ENCODE data around the gene PCDHA8.
"Not testable (repeated sequence)": the region's sequence is repeated elsewhere in the genome, so short reads cannot be mapped to it uniquely, and the experiment has no call there.

Gene PCDHA8

GRCh38 chr5:140870221-140871201 lies 29.5 kb downstream of the PCDHA8 start:
- no peak for DNase-seq

- no peak for DNase-seq
Measured at GRCh38 chr5:140875085-140876065, 34.4 kb downstream of the PCDHA8 start, which contains the start of gene PCDHA12. Gene PCDHA12, plus strand, starts transcription at chr5:140875308. Its CDS starts 165 bp downstream, at chr5:140875473.

DNA sequence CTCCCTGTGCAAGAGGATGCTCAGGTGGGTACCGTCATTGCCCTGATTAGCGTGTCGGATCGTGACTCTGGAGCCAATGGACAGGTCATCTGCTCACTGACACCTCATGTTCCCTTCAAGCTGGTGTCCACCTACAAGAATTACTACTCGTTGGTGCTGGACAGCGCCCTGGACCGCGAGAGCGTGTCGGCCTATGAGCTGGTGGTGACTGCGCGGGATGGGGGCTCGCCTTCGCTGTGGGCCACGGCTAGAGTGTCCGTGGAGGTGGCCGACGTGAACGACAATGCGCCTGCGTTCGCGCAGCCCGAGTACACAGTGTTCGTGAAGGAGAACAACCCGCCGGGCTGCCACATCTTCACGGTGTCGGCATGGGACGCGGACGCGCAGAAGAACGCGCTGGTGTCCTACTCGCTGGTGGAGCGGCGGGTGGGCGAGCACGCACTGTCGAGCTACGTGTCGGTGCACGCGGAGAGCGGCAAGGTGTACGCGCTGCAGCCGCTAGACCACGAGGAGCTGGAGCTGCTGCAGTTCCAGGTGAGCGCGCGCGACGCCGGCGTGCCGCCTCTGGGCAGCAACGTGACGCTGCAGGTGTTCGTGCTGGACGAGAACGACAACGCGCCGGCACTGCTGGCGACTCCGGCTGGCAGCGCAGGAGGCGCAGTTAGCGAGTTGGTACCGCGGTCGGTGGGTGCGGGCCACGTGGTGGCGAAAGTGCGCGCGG lies 35.7 kb downstream of the PCDHA8 start:
- DNase-seq = not testable (repeated sequence)

- DNase-seq = no peak
Measured at GRCh38 chr5:140877262-140877581, 36.2 kb downstream of the PCDHA8 start.

GRCh38 chr5:140881889-140882590 lies 41.1 kb downstream of the PCDHA8 start, which contains the start of gene PCDHA13:
Gene PCDHA13, plus strand, starts transcription at chr5:140882124. Its CDS starts 145 bp downstream, at chr5:140882269.
- no peak for DNase-seq

DNA sequence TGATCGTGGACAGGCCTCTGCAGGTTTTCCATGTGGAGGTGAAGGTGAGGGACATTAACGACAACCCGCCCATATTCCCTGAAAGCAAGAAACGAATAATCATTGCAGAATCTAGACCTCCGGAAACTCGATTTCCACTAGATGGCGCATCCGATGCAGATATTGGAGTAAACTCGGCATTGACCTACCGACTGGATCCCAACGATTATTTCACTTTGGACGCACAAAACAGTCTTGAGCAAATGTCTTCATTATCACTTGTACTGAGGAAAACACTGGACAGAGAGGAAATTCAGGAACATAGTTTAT lies 41.6 kb downstream of the PCDHA8 start:
- no peak for DNase-seq

GRCh38 chr5:140883373-140883772 lies 42.4 kb downstream of the PCDHA8 start:
- no peak for DNase-seq

DNA sequence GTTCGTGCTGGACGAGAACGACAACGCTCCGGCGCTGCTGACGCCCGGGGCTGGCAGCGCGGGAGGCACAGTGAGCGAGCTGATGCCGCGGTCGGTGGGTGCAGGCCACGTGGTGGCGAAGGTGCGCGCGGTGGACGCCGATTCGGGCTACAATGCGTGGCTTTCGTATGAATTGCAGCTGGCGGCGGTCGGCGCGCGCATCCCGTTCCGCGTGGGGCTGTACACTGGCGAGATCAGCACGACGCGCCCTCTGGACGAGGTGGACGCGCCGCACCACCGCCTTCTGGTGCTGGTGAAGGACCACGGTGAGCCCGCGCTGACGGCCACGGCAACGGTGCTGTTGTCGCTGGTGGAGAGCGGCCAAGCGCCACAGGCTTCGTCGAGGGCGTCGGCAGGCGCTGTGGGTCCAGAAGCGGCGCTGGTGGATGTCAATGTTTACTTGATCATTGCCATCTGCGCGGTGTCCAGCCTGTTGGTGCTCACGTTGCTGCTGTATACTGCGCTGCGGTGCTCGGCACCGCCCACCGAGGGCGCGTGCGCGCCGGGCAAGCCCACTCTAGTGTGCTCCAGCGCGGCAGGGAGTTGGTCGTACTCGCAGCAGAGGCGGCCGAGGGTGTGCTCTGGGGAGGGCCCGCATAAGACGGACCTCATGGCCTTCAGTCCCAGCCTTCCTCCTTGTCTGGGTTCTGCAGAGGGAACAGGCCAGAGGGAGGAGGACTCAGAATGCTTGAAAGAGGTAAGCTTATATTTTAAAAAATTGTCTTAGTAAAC lies 43.1 kb downstream of the PCDHA8 start:
- DNase-seq = no peak

Data from activated CD4-positive, alpha-beta T cell treated with anti-CD3 and anti-CD28 coated beads, Interleukin-2, amount 50 U/mL, for 48 hours (primary cell).